ENCODE data around the gene TBC1D8B. TPM values are rescaled to one million over a fixed set of nuclear protein-coding genes. Genes with fewer than 3 reads are reported as not detected.

Gene TBC1D8B
- total RNA-seq = under 1 TPM; 0.35 to 0.55 TPM

DNA sequence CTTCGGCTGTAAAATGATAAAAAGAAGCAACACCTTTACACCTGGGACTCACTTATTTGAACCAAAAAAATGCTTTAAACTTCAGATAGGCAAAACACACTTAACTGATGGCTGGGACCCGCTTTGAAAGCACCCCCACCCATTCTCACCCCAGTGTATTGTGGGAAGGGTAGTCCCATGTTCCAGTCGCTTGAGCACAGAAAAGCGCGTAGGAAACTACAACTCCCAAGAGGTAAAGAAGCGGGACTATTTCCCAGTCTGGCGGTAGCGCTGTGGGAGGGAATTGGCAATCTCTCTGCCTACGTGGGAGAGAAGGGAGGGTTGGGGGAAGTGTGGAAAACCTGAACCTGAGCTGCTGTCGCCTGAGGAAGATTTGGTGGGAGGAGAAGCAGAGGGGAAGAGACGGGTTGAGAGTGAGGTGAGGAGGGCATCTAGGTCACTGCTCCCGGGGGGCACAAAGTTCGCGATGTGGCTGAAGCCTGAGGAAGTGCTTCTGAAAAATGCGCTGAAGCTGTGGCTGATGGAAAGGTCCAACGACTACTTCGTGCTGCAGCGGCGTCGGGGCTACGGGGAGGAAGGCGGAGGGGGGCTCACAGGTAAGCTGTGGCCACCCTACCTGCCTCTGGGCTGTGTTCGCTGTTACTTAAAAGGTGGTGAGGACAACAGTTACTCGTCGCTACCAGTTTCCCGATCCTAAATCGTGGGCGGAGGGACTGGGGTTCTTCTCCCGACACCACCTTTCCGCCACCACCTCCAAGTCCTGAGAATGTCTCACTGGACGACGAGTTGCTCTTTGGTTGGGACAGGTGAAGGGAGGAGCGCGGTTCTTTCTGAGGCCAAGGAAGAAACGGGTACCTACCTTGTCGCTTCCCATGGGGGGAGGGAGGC, at the start of gene TBC1D8B:
TSS of gene TBC1D8B (plus strand) at position 286 of the 888 bp plus-strand sequence. CDS start at position 467, 181 bp downstream.

DNA sequence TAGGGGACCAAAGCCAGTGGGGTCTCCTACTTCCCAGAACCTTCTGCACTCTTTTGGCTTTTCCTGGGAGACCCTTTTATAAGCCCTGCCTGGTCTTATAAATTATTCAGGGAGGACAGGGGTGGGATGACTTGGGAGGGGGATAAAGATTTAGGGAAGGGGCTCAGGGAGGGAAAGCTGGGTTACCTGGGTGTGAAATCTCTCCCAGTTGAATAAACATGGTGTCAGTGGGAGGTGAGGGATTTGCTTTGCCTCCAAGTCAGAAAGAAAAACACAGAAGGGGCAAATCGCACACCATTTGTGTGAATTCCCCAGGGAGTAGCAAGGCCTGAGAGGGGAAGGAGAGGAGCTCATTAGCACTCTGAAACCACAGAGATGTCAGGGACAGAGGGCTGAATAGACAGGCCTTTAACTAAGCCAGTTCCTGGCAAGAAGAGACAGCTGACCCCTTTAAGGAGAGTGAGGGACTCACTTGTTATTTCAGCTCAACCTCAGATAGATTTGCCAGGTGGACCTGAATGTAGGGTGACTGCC, 100.9 kb downstream of the TBC1D8B start, which contains the start of gene RIPPLY1:
TSS of gene RIPPLY1 (minus strand) at position 51 of the 534 bp plus-strand sequence. CDS start 54 bp downstream, outside the sequence.

DNA sequence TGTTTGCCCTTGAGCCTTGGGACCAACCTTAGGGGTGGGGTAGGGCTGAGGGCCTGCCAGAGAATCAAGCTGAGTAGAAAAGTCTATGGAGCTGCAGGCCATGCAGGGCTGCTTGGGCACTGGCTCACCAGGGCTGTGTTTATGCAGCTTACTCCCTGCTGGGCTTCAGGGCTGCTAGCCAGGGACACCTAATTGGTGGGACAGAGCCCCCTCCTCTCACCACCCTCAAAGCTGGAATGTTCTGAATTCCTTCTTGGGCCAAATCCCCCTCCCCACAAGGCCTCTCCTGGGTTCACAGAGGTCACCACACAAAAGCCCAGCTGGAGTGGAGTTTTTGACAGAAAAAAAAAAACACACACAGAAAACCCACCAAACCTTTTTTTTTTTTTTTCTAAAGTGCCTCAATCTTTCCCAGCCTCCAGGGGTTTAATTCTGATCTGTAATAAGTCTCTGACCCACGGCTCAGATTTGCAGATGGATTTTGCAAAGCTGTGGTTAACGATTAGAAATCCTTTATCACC, 117.5 kb downstream of the TBC1D8B start, which contains the start of gene CLDN2:
TSS of gene CLDN2 (plus strand) at position 471 of the 521 bp plus-strand sequence. CDS start 7,827 bp downstream, outside the sequence.

Other genes starting within 250 kb of the TBC1D8B start
- 1 to 10 TPM; 5.9 to 6.0 TPM for gene RADX, start 190.7 kb upstream of the TBC1D8B start, total RNA-seq
- not detected for gene RNF128, start 76.0 kb upstream of the TBC1D8B start, total RNA-seq
- not detected for gene RIPPLY1, start 100.7 kb downstream of the TBC1D8B start, total RNA-seq
- not detected for gene CLDN2, start 117.7 kb downstream of the TBC1D8B start, total RNA-seq
- 1 to 10 TPM; 7.8 to 8.4 TPM for gene MORC4, start 197.5 kb downstream of the TBC1D8B start, total RNA-seq

All from activated naive CD4-positive, alpha-beta T cell treated with anti-CD3 and anti-CD28 coated beads, Interleukin-2, amount 10 ng/mL, durations not matched to agents 5 hours and 36 hours (primary cell).